IPS DF 6.9 (cell line): Measurements from ENCODE around the gene CTTN.

Source experiments
- DNase-seq: peaks from one replicate; pipeline ENCODE4 v3.0.0-alpha.2; 2013; ENCODE audit warnings: low read depth, low spot score
- H3K27ac ChIP-seq: one replicate; pipeline ENCODE4 v1.5.1; 2013; ENCODE audit warnings: low read length, control low read depth
- H3K27me3 ChIP-seq: 2 replicates; pipeline ENCODE4 v1.6.1; 2013; ENCODE audit warnings: mild to moderate bottlenecking, low read length; ENCODE audit not compliant: control insufficient read depth, insufficient read depth
- H3K36me3 ChIP-seq: 2 replicates; pipeline ENCODE4 v1.6.1; 2013; ENCODE audit warnings: low read length; ENCODE audit not compliant: control insufficient read depth, insufficient read depth
- H3K4me1 ChIP-seq: 2 replicates; pipeline ENCODE4 v1.6.1; 2013; ENCODE audit warnings: low read length; ENCODE audit not compliant: control insufficient read depth, insufficient read depth
- H3K4me3 ChIP-seq: 2 replicates; pipeline ENCODE4 v1.5.1; 2013; ENCODE audit warnings: mild to moderate bottlenecking, low read length
- H3K9me3 ChIP-seq: 2 replicates; pipeline ENCODE4 v1.6.1; 2013; ENCODE audit warnings: low read length, inconsistent platforms; ENCODE audit not compliant: control insufficient read depth, insufficient read depth
- WGBS: extraction: QIAGEN DNeasy Blood & Tissue Kit; methylation state at CpG from one replicate; pipeline ENCODE4 v1.1.7; 2013; ENCODE audit warnings: mixed read lengths, missing lambda C conversion rate; ENCODE audit not compliant: insufficient read length, insufficient coverage; 5-methylcytosine and 5-hydroxymethylcytosine counted together

CTTN gene

GRCh38 chr11:70360211-70360610, 38.1 kb upstream of the CTTN start:
- no peaks in the 10 kb centered on the region for H3K27me3 ChIP-seq
- WGBS: no CpG with 5 or more reads among the region's 6 CpGs
- peaks cover 29% of the 10 kb centered on the region for H3K36me3 ChIP-seq
- H3K27ac ChIP-seq: no peak overlapping the region
- DNase-seq: no peak
- H3K4me1 ChIP-seq: no peaks in the 10 kb centered on the region
- H3K9me3 ChIP-seq: no peaks in the 10 kb centered on the region
- H3K4me3 ChIP-seq: no peak overlapping the region

- WGBS: no CpG with 5 or more reads among the region's 2 CpGs
- DNase-seq: no peak
- Histone ChIP-seq H3K27me3 (no peaks in the 10 kb centered on the region), H3K4me1 (no peaks in the 10 kb centered on the region), H3K4me3 (no peak overlapping the region), H3K36me3 (peaks cover 19% of the 10 kb centered on the region), H3K27ac (no peak overlapping the region), H3K9me3 (no peaks in the 10 kb centered on the region)
These were observed 34.2 kb upstream of the CTTN start for GRCh38 chr11:70364178-70364577.

- Histone ChIP-seq H3K27me3 (no peaks in the 10 kb centered on the region), H3K27ac (no peak overlapping the region), H3K9me3 (no peaks in the 10 kb centered on the region), H3K4me3 (no peak overlapping the region), H3K4me1 (no peaks in the 10 kb centered on the region), H3K36me3 (peaks cover 14% of the 10 kb centered on the region)
- 100% methylated on average over 1 of the region's 25 CpGs for WGBS
- no peak for DNase-seq
These were observed 33.4 kb upstream of the CTTN start for GRCh38 chr11:70364745-70365543.

- Histone ChIP-seq H3K36me3 (peaks cover 13% of the 10 kb centered on the region), H3K4me1 (no peaks in the 10 kb centered on the region)
- no CpG with 5 or more reads among the region's 3 CpGs for WGBS
These were observed 32.8 kb upstream of the CTTN start for GRCh38 chr11:70365544-70365927.

GRCh38 chr11:70367071-70367470, 31.3 kb upstream of the CTTN start:
- Histone ChIP-seq H3K27me3 (no peaks in the 10 kb centered on the region), H3K9me3 (no peaks in the 10 kb centered on the region), H3K27ac (no peak overlapping the region), H3K4me3 (no peak overlapping the region), H3K4me1 (no peaks in the 10 kb centered on the region), H3K36me3 (peaks cover 11% of the 10 kb centered on the region)
- WGBS: no CpG with 5 or more reads among the region's 8 CpGs
- DNase-seq: no peak

More at GRCh38 chr11:70365544-70365927, 32.8 kb upstream of the CTTN start:
- no peaks in the 10 kb centered on the region for H3K9me3 ChIP-seq
- H3K4me3 ChIP-seq: no peak overlapping the region
- H3K27ac ChIP-seq: no peak overlapping the region
- DNase-seq: no peak
- H3K27me3 ChIP-seq: no peaks in the 10 kb centered on the region

- Histone ChIP-seq H3K27me3 (no peaks in the 10 kb centered on the region), H3K36me3 (peaks cover 12% of the 10 kb centered on the region), H3K27ac (no peak overlapping the region), H3K9me3 (no peaks in the 10 kb centered on the region), H3K4me3 (no peak overlapping the region), H3K4me1 (no peaks in the 10 kb centered on the region)
- no peak for DNase-seq
- WGBS: no CpG with 5 or more reads among the region's 2 CpGs
These were observed 29.4 kb upstream of the CTTN start for GRCh38 chr11:70368961-70369360.

- H3K4me3 ChIP-seq: no peak overlapping the region
- no peaks in the 10 kb centered on the region for H3K27me3 ChIP-seq
- H3K36me3 ChIP-seq: peaks cover 4% of the 10 kb centered on the region; the same call in 1 of the 2 replicates
- no peak overlapping the region for H3K27ac ChIP-seq
- no peaks in the 10 kb centered on the region for H3K4me1 ChIP-seq
- DNase-seq: no peak
- H3K9me3 ChIP-seq: no peaks in the 10 kb centered on the region
- WGBS: no CpG with 5 or more reads among the region's 5 CpGs
These were observed 27.1 kb upstream of the CTTN start for GRCh38 chr11:70371241-70371640.

GRCh38 chr11:70372076-70372475, 26.3 kb upstream of the CTTN start:
- no peak for DNase-seq
- no peak overlapping the region for H3K4me3 ChIP-seq
- no CpG with 5 or more reads among the region's 8 CpGs for WGBS
- no peaks in the 10 kb centered on the region for H3K27me3 ChIP-seq
- no peaks in the 10 kb centered on the region for H3K4me1 ChIP-seq
- H3K27ac ChIP-seq: no peak overlapping the region
- H3K36me3 ChIP-seq: peaks cover 4% of the 10 kb centered on the region; the same call in 1 of the 2 replicates
- no peaks in the 10 kb centered on the region for H3K9me3 ChIP-seq

- Histone ChIP-seq H3K4me3 (no peak overlapping the region), H3K27me3 (no peaks in the 10 kb centered on the region), H3K36me3 (peaks cover 8% of the 10 kb centered on the region), H3K4me1 (no peaks in the 10 kb centered on the region), H3K27ac (no peak overlapping the region), H3K9me3 (no peaks in the 10 kb centered on the region)
- no peak for DNase-seq
- no CpG with 5 or more reads among the region's 12 CpGs for WGBS
These were observed 21.7 kb upstream of the CTTN start for GRCh38 chr11:70376621-70377020.

GRCh38 chr11:70377645-70378044, 20.7 kb upstream of the CTTN start:
- Histone ChIP-seq H3K27me3 (no peaks in the 10 kb centered on the region), H3K4me3 (no peak overlapping the region), H3K9me3 (no peaks in the 10 kb centered on the region), H3K36me3 (peaks cover 8% of the 10 kb centered on the region), H3K4me1 (no peaks in the 10 kb centered on the region), H3K27ac (no peak overlapping the region)
- DNase-seq: no peak
- WGBS: no CpG with 5 or more reads among the region's 8 CpGs
